HCT116 (cell line): ENCODE measurements around the gene DUSP16. TPM values are rescaled to one million over a fixed set of nuclear protein-coding genes. Genes with fewer than 3 reads are reported as not detected.

Experiments used
- ATAC-seq: fragments of 200-7000 bp; cut with Tn5 transposase; 2 replicates; pipeline ENCODE4 v1.9.1; 2020; ENCODE audit warnings: mild to moderate bottlenecking, moderate library complexity
- BruUV-seq: library from RNA; stranded (reverse); fragments of 400-500 nt; replicated peaks from 2 replicates; lab custom pipeline; 2021; lab: Mats Ljungman, UMichigan
- CTCF ChIA-PET: fragments of 300-600 bp; sonication (Branson Sonifier 250); formaldehyde crosslinking; loops from one replicate; lab custom pipeline; 2021; ENCODE audit warnings: antibody characterized with exemption; lab: Charles Lee
- POLR2A ChIA-PET: fragments of 300-600, 350-600 bp; sonication (Branson Sonifier 250); formaldehyde crosslinking; loops from one replicate; lab custom pipeline; 2021; ENCODE audit warnings: antibody characterized with exemption; lab: Charles Lee
- RAD21 ChIA-PET, 2 experiments: fragments of 300-600 bp; sonication (Branson Sonifier 250); formaldehyde crosslinking; loops; one replicate each; lab custom pipeline; 2023; ENCODE audit warnings: low total read pairs in 2 of 2; ENCODE audit not compliant: uncharacterized antibody in 2 of 2, unreplicated experiment in 2 of 2, low non-redundant PET in 1 of 2; lab: Charles Lee
- DNase-seq: peaks from one replicate; pipeline ENCODE4 v3.0.0-alpha.2; 2010; ENCODE audit warnings: low read depth, low spot score
- H2AFZ ChIP-seq: fragments of 200-600 bp; shearing (Covaris generic), sonication (generic); 2 replicates; pipeline ENCODE4 v1.6.1; 2017; ENCODE audit warnings: low read depth, mixed run types, mixed read lengths, antibody characterized with exemption, low read length; ENCODE audit not compliant: poor library complexity, severe bottlenecking
- H3K27ac ChIP-seq: 2 replicates; pipeline ENCODE4 v1.5.1; 2012; ENCODE audit warnings: low read depth, low read length
- H3K27me3 ChIP-seq: fragments of 200-600 bp; sonication (generic); 2 replicates; pipeline ENCODE4 v1.6.1; 2016; ENCODE audit warnings: mixed run types, low read length, mixed read lengths; ENCODE audit not compliant: insufficient read depth
- H3K36me3 ChIP-seq, 2 experiments: fragments of 200-500 bp in 1 of 2; fragments of 200-600 bp in 1 of 2; sonication (Bioruptor generic) in 1 of 2; sonication (generic) in 1 of 2; 2 replicates each; pipeline versions ENCODE4 v1.5.1 to v1.6.1; 2014 to 2016; ENCODE audit warnings: low read length in 2 of 2, inconsistent platforms in 1 of 2, mixed read lengths in 1 of 2, mixed run types in 1 of 2; ENCODE audit not compliant: insufficient read depth in 2 of 2, control insufficient read depth in 1 of 2
- H3K4me1 ChIP-seq, 2 experiments: fragments of 200-600 bp in 1 of 2; sonication (generic) in 1 of 2; 2 replicates each; pipeline versions ENCODE4 v1.5.1 to v1.6.1; 2012 to 2017; ENCODE audit warnings: low read length in 2 of 2, inconsistent platforms in 1 of 2, mild to moderate bottlenecking in 1 of 2, mixed read lengths in 1 of 2, mixed run types in 1 of 2, moderate library complexity in 1 of 2; ENCODE audit not compliant: insufficient read depth in 2 of 2, control insufficient read depth in 1 of 2
- H3K4me2 ChIP-seq: fragments of 200-600 bp; sonication (generic); 2 replicates; pipeline ENCODE4 v1.6.1; 2017; ENCODE audit warnings: mixed run types, low read length, mixed read lengths
- H3K4me3 ChIP-seq, 2 experiments: fragments of 200-600 bp in 1 of 2; sonication (generic) in 1 of 2; replicated peaks in 1 of 2; 2 replicates each; pipeline ENCODE4 v1.5.1; 2011 to 2016; ENCODE audit warnings: low read length in 2 of 2, control low read depth in 1 of 2, low read depth in 1 of 2, mild to moderate bottlenecking in 1 of 2, mixed read lengths in 1 of 2, mixed run types in 1 of 2
- H3K79me2 ChIP-seq: fragments of 200-600 bp; sonication (generic); 2 replicates; pipeline ENCODE4 v1.6.1; 2017; ENCODE audit warnings: mild to moderate bottlenecking, mixed run types, low read length, moderate library complexity, mixed read lengths; ENCODE audit not compliant: insufficient read depth
- H3K9ac ChIP-seq: fragments of 200-600 bp; sonication (generic); 2 replicates; pipeline ENCODE4 v1.6.1; 2016; ENCODE audit warnings: low read length, mixed read lengths
- H3K9me2 ChIP-seq: fragments of 200-600 bp; sonication (generic), shearing (Covaris generic); 2 replicates; pipeline ENCODE4 v1.6.1; 2017; ENCODE audit warnings: mixed run types, mild to moderate bottlenecking, moderate library complexity; ENCODE audit not compliant: insufficient read depth
- H3K9me3 ChIP-seq, 2 experiments: fragments of 200-500 bp in 1 of 2; fragments of 200-600 bp in 1 of 2; sonication (Bioruptor generic) in 1 of 2; sonication (generic) in 1 of 2; 2 replicates each; pipeline ENCODE4 v1.6.1; 2014 to 2017; ENCODE audit warnings: low read length in 2 of 2, mixed read lengths in 2 of 2, inconsistent platforms in 1 of 2, low read depth in 1 of 2, mild to moderate bottlenecking in 1 of 2, mixed run types in 1 of 2, moderate library complexity in 1 of 2; ENCODE audit not compliant: control insufficient read depth in 1 of 2, insufficient read depth in 1 of 2
- H4K20me1 ChIP-seq: fragments of 200-600 bp; sonication (generic), shearing (Covaris generic); 2 replicates; pipeline ENCODE4 v1.6.1; 2017; ENCODE audit warnings: mixed run types, mild to moderate bottlenecking, moderate library complexity; ENCODE audit not compliant: insufficient read depth
- CEBPB ChIP-seq: IDR thresholded peaks from 2 replicates; pipeline ENCODE4 v1.6.1; 2012; ENCODE audit warnings: low read depth
- ELF1 ChIP-seq: IDR thresholded peaks from 2 replicates; pipeline ENCODE4 v1.6.1; 2012; ENCODE audit warnings: low read depth, borderline replicate concordance
- FOSL1 ChIP-seq: IDR thresholded peaks from 2 replicates; pipeline ENCODE4 v1.6.1; 2012; ENCODE audit warnings: low read depth
- JUND ChIP-seq: IDR thresholded peaks from 2 replicates; pipeline ENCODE4 v1.6.1; 2012
- RAD21 ChIP-seq: IDR thresholded peaks from 2 replicates; pipeline ENCODE4 v1.6.1; 2012; ENCODE audit warnings: low read depth, mild to moderate bottlenecking
- SIN3A ChIP-seq: IDR thresholded peaks from 2 replicates; pipeline ENCODE4 v1.6.1; 2012; ENCODE audit warnings: low read depth
- SP1 ChIP-seq: IDR thresholded peaks from 2 replicates; pipeline ENCODE4 v1.6.1; 2012; ENCODE audit warnings: low read depth
- SRF ChIP-seq: IDR thresholded peaks from 2 replicates; pipeline ENCODE4 v1.6.1; 2012; ENCODE audit warnings: low read depth
- TCF7L2 ChIP-seq: IDR thresholded peaks from 2 replicates; pipeline ENCODE4 v1.7.0; 2011; ENCODE audit warnings: borderline replicate concordance, inconsistent platforms; ENCODE audit not compliant: insufficient read depth, insufficient read length; ENCODE audit errors: extremely low read depth
- ZFX ChIP-seq: fragments of 450-650 bp; IDR thresholded peaks from 2 replicates; pipeline ENCODE4 v1.6.1; 2017
- ZNF274 ChIP-seq: fragments of 200-500 bp; sonication (Bioruptor generic); IDR thresholded peaks from 2 replicates; pipeline ENCODE4 v1.6.1; 2014; ENCODE audit warnings: mild to moderate bottlenecking, low read depth, low read length, inconsistent platforms
- intact Hi-C: fragments of 100-400 bp; cut with micrococcal nuclease; formaldehyde crosslinking; loops from 2 replicates; pipeline ENCODE4 v1.10.0; 2022
- total RNA-seq: library from RNA; stranded (reverse); gene quantifications from one replicate; pipeline ENCODE4 v1.2.1, GENCODE V29; 2021; ENCODE audit not compliant: unreplicated experiment
- TF ChIP-seq, protein P1 (sequence below): IDR thresholded peaks from 2 replicates; pipeline ENCODE4 v1.6.1; 2011; ENCODE audit warnings: mild to moderate bottlenecking, low read length, moderate library complexity; ENCODE audit not compliant: insufficient replicate concordance; ENCODE audit errors: extremely low read depth
- TF ChIP-seq, protein P2 (sequence below), 3 experiments: fragments of 200-600 bp in 1 of 3; sonication (generic) in 1 of 3; IDR thresholded peaks in 2 of 3; conservative IDR thresholded peaks in 1 of 3; 2 replicates each; pipeline ENCODE4 v1.5.1; 2012 to 2017; ENCODE audit warnings: low read depth in 2 of 3, low read length in 2 of 3, antibody characterized with exemption in 1 of 3, borderline replicate concordance in 1 of 3, control low read depth in 1 of 3, mild to moderate bottlenecking in 1 of 3, mixed read lengths in 1 of 3, mixed run types in 1 of 3, moderate library complexity in 1 of 3; ENCODE audit not compliant: insufficient read depth in 1 of 3
- TF ChIP-seq, protein P3 (sequence below): IDR thresholded peaks from 2 replicates; pipeline ENCODE4 v1.6.1; 2012
- TF ChIP-seq, protein P4 (sequence below): IDR thresholded peaks from 2 replicates; pipeline ENCODE4 v1.6.1; 2012

Gene DUSP16
- total RNA-seq, 1 experiment from 2014 or later: 13.4 TPM

DNA sequence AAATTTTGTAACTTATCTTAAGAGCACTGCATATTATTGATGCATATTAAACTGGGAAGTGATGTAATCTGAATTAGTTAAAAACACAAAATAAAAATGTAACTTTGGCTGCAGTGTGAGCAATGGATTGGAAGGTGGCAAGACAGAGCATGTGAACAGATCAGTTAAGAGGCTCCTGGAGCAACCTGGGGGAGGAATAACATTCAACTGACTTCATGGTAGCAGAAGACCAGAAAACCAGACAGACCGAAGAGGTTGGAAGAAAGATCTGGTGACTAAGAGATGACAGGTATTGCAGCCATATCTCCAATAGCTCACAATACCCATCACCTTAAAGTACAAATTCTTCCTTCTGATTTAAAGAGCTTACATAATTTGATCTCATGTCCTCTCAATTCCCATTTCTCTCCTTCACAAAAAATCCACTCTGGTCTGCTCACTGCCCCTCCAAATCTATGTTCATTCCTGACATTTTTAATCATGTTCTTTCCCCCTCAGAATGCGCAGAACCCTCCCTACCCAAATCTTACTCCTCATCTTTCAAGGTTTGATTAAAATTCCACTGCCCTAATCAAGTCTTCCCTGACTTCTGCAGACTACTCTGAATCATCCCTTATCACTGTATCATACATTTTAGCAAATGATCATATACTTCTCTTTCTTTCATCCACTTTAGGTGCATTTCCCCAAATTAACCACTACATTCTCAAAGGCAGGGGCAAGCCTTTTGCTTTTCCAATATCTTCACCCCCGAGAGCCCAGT lies 51.5 kb downstream of the DUSP16 start:
- intact Hi-C loops: no loop called here
- RAD21 ChIA-PET: no interaction called here
- no TSS peak for BruUV-seq
- H3K27ac ChIP-seq: no peak overlapping the region
- POLR2A ChIA-PET: no interaction called here
- H3K9me2 ChIP-seq: no peaks in the 10 kb centered on the region
- no peak overlapping the region for H3K9ac ChIP-seq
- no peaks in the 10 kb centered on the region for H3K27me3 ChIP-seq
- H2AFZ ChIP-seq: no peak overlapping the region
- TF ChIP-seq, protein P1, sequence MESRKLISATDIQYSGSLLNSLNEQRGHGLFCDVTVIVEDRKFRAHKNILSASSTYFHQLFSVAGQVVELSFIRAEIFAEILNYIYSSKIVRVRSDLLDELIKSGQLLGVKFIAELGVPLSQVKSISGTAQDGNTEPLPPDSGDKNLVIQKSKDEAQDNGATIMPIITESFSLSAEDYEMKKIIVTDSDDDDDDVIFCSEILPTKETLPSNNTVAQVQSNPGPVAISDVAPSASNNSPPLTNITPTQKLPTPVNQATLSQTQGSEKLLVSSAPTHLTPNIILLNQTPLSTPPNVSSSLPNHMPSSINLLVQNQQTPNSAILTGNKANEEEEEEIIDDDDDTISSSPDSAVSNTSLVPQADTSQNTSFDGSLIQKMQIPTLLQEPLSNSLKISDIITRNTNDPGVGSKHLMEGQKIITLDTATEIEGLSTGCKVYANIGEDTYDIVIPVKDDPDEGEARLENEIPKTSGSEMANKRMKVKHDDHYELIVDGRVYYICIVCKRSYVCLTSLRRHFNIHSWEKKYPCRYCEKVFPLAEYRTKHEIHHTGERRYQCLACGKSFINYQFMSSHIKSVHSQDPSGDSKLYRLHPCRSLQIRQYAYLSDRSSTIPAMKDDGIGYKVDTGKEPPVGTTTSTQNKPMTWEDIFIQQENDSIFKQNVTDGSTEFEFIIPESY: no peak
- TF ChIP-seq SRF: no peak
- TF ChIP-seq, protein P2, sequence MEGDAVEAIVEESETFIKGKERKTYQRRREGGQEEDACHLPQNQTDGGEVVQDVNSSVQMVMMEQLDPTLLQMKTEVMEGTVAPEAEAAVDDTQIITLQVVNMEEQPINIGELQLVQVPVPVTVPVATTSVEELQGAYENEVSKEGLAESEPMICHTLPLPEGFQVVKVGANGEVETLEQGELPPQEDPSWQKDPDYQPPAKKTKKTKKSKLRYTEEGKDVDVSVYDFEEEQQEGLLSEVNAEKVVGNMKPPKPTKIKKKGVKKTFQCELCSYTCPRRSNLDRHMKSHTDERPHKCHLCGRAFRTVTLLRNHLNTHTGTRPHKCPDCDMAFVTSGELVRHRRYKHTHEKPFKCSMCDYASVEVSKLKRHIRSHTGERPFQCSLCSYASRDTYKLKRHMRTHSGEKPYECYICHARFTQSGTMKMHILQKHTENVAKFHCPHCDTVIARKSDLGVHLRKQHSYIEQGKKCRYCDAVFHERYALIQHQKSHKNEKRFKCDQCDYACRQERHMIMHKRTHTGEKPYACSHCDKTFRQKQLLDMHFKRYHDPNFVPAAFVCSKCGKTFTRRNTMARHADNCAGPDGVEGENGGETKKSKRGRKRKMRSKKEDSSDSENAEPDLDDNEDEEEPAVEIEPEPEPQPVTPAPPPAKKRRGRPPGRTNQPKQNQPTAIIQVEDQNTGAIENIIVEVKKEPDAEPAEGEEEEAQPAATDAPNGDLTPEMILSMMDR (IDR thresholded peaks at IDR 0.05 in 2 of 3, conservative IDR thresholded peaks at IDR 0.05 in 1 of 3; ENCODE audit: borderline replicate concordance in 1 of 3, insufficient read depth in 1 of 3, low read depth in 2 of 3, low read length in 2 of 3): no peak
- TF ChIP-seq, protein P3, sequence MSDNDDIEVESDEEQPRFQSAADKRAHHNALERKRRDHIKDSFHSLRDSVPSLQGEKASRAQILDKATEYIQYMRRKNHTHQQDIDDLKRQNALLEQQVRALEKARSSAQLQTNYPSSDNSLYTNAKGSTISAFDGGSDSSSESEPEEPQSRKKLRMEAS: no peak
- no peak for TF ChIP-seq CEBPB
- no peak for TF ChIP-seq ZFX
- no peak for TF ChIP-seq ELF1
- TF ChIP-seq SP1: no peak
- TF ChIP-seq, protein P4, sequence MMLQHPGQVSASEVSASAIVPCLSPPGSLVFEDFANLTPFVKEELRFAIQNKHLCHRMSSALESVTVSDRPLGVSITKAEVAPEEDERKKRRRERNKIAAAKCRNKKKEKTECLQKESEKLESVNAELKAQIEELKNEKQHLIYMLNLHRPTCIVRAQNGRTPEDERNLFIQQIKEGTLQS: no peak
- TF ChIP-seq JUND: no peak
- TF ChIP-seq TCF7L2: no peak
- no peak for TF ChIP-seq RAD21
- no peak for TF ChIP-seq ZNF274
- no peak for TF ChIP-seq FOSL1
- no peak for TF ChIP-seq SIN3A
- no peak overlapping the region for H3K4me2 ChIP-seq
- no peaks in the 10 kb centered on the region for H4K20me1 ChIP-seq
- H3K4me1 ChIP-seq: no peaks in the 10 kb centered on the region
- DNase-seq (no peak), ATAC-seq (no peak)
- H3K79me2 ChIP-seq: no peaks in the 10 kb centered on the region; the same call in 1 of the 2 replicates
- CTCF ChIA-PET: no interaction called here
- H3K9me3 ChIP-seq: no peaks in the 10 kb centered on the region
- H3K4me3 ChIP-seq: no peak overlapping the region
- H3K36me3 ChIP-seq: no peaks in the 10 kb centered on the region
